Kidney epithelial cell (primary cell): Measurements from ENCODE around the gene RPS6KL1. TPM values are rescaled to one million over a fixed set of nuclear protein-coding genes. Genes with fewer than 3 reads are reported as not detected.

Source experiments
- DNase-seq: peaks from one replicate; pipeline ENCODE4 v3.0.0-alpha.2; 2010; ENCODE audit warnings: low read depth
- H3K27me3 ChIP-seq: 2 replicates; pipeline ENCODE4 v1.6.0; 2011; ENCODE audit warnings: low read length; ENCODE audit not compliant: control insufficient read depth, insufficient read depth
- H3K36me3 ChIP-seq: 2 replicates; pipeline ENCODE4 v1.5.1; 2011; ENCODE audit warnings: low read length; ENCODE audit not compliant: control insufficient read depth, insufficient read depth
- H3K4me3 ChIP-seq: 2 replicates; pipeline ENCODE4 v1.5.1; 2011; ENCODE audit warnings: low read depth, mild to moderate bottlenecking, control low read depth, low read length
- CTCF ChIP-seq: IDR thresholded peaks from 2 replicates; pipeline ENCODE4 v1.5.1; 2011; ENCODE audit warnings: mild to moderate bottlenecking, moderate library complexity, low read length, control low read depth, inconsistent platforms; ENCODE audit not compliant: insufficient read depth, poor library complexity, severe bottlenecking
- total RNA-seq: library from RNA; depleted of rRNA; stranded (reverse); fragments of >200 nt; gene quantifications from 2 replicates; pipeline ENCODE4 v1.2.3, GENCODE V29; 2015

The RPS6KL1 gene
- total RNA-seq, 1 donor from 2014 or later: 20.0 TPM

- no peaks in the 10 kb centered on the region for H3K27me3 ChIP-seq
- TF ChIP-seq CTCF: no peak
- no peak overlapping the region for H3K4me3 ChIP-seq
- no peak for DNase-seq
- no peaks in the 10 kb centered on the region for H3K36me3 ChIP-seq
These were observed 40.2 kb upstream of the RPS6KL1 start for GRCh38 chr14:74963178-74963704.

- no peaks in the 10 kb centered on the region for H3K36me3 ChIP-seq
- no peaks in the 10 kb centered on the region for H3K27me3 ChIP-seq
- TF ChIP-seq CTCF: no peak
- no peak overlapping the region for H3K4me3 ChIP-seq
- no peak for DNase-seq
These were observed 39.4 kb upstream of the RPS6KL1 start for GRCh38 chr14:74962493-74962892.

GRCh38 chr14:74962046-74962445, 39.0 kb upstream of the RPS6KL1 start:
- H3K36me3 ChIP-seq: no peaks in the 10 kb centered on the region
- no peaks in the 10 kb centered on the region for H3K27me3 ChIP-seq
- no peak for TF ChIP-seq CTCF
- no peak for DNase-seq
- no peak overlapping the region for H3K4me3 ChIP-seq

GRCh38 chr14:74961238-74961911, 38.3 kb upstream of the RPS6KL1 start:
- no peaks in the 10 kb centered on the region for H3K36me3 ChIP-seq
- DNase-seq: no peak
- no peak overlapping the region for H3K4me3 ChIP-seq
- TF ChIP-seq CTCF: no peak
- H3K27me3 ChIP-seq: no peaks in the 10 kb centered on the region

GRCh38 chr14:74960736-74961135, 37.7 kb upstream of the RPS6KL1 start:
- Histone ChIP-seq H3K4me3 (no peak overlapping the region), H3K36me3 (no peaks in the 10 kb centered on the region), H3K27me3 (no peaks in the 10 kb centered on the region)
- no peak for DNase-seq
- no peak for TF ChIP-seq CTCF
